DMS153 treated with DMSO at 0.1 percent for 48 hours (cell line): ENCODE data around the gene LRRC32.
"Not testable (repeated sequence)": the region's sequence is repeated elsewhere in the genome, so short reads cannot be mapped to it uniquely, and the experiment has no call there.

Source experiments
- DNase-seq: peaks from one replicate; lab custom pipeline; 2025; ENCODE audit not compliant: unreplicated experiment; lab: John Stamatoyannopoulos, UW

Gene LRRC32

GRCh38 chr11:76614471-76615179 is 55.9 kb downstream of the LRRC32 start:
- DNase-seq: no peak

GRCh38 chr11:76613901-76614300 is 56.6 kb downstream of the LRRC32 start:
- DNase-seq: no peak

GRCh38 chr11:76612226-76612625 is 58.3 kb downstream of the LRRC32 start:
- no peak for DNase-seq

DNA sequence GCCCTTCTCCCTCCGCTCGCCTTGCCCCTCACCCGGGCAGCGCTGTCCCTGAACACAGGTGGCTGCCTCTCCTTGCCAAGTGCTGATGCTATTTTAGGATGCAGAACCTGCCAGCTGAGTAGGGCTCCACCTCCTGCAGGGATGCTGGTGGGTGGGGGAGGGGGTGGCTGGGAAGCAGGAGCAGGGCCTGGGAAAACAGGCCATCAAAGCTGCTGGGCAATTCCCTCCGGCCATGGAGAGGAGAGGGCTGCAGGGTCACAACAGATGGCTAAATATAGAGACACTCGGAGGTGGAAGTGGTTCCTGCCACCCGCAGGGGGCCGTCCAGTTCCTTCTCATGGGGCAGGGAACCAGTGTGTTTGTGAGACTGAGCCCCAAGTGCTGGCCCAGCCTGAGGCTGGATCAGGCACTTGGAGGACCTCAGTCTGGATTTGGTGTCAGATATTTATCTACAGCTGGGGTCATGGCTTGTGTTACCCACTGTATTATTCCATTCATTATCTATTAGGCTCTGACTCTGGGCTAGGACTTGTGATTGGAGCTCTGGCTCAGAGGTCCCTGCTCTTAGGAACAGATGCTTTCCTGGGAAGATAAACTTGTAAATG is 59.6 kb downstream of the LRRC32 start:
- DNase-seq: no peak

DNA sequence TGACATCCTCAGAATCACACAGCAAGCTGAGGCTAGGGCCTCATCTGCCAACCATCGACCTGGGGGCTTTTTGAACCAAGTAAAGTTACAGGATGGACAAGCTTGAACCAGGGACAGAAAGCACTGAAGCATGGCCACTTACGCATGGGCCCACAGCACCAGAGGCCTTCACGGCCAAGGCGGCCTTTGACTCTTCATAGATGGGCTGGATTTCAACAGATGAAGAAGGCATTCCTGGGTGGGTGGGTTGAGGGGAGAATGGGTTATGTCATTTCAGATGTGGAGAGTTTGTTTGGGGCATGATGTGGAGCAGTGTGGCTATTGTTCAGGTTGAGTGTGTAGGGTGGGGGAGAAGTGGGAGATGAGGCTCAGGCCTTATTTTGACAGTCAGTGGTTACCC is 60.2 kb downstream of the LRRC32 start:
- no peak for DNase-seq

DNA sequence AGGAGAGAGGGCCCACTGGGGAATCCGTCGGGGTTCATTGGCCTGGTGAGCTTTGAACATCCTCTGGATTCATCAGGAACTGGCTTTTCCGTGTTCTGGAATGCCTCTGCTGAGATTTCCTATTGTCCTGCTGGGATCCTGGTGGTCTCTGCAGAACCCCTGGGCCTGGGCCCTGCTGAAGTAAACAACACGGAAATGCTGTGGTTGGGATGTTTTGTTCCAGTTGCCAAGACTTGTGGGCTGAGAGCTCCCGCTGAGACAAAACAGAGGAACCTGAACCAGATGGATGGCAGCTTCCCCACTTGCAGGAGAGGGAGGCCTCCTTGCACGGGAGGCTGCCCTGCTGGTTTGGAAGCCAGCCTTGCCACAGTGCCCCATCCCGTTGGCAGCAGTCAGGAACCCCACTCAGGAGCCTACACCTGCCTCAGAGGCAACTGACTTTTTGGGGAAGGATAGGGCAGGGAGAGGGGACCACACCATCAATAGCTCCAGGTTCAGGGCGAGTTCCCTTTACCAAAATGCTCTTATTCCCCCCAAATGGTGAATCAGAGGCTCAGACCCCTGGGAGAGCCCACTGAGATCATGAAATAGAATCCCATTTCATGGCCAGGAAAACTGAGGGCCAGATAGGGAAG is 60.7 kb downstream of the LRRC32 start:
- no peak for DNase-seq

GRCh38 chr11:76608879-76609460 is 61.6 kb downstream of the LRRC32 start:
- not testable (repeated sequence) for DNase-seq

GRCh38 chr11:76608228-76608627 is 62.3 kb downstream of the LRRC32 start:
- not testable (repeated sequence) for DNase-seq
